Endothelial cell of umbilical vein (primary cell): Measurements from ENCODE around the gene NUDT17.

ENCODE experiments used
- CTCF ChIP-seq, 2 donors: IDR thresholded peaks; 1 replicate in 1 of 2; 2 replicates in 1 of 2; pipeline ENCODE4 v1.5.1; 2011; ENCODE audit warnings: low read length in 2 of 2, mild to moderate bottlenecking in 2 of 2, moderate library complexity in 2 of 2, control low read depth in 1 of 2, inconsistent platforms in 1 of 2, low read depth in 1 of 2; ENCODE audit not compliant: insufficient read depth in 1 of 2; ENCODE audit errors: extremely low read depth in 1 of 2
- EZH2 ChIP-seq: IDR thresholded peaks from 2 replicates; pipeline ENCODE4 v1.6.1; 2012; ENCODE audit warnings: borderline replicate concordance, low read depth, mild to moderate bottlenecking, moderate library complexity, low read length, inconsistent platforms; ENCODE audit not compliant: severe bottlenecking
- FOS ChIP-seq: IDR thresholded peaks from 2 replicates; pipeline ENCODE4 v1.6.1; 2011; ENCODE audit warnings: mild to moderate bottlenecking, low read length, moderate library complexity, borderline replicate concordance; ENCODE audit not compliant: insufficient read depth
- JUN ChIP-seq: IDR thresholded peaks from 2 replicates; pipeline ENCODE4 v1.6.1; 2011; ENCODE audit warnings: borderline replicate concordance, low read depth; ENCODE audit not compliant: insufficient read length, insufficient read depth
- MAX ChIP-seq: IDR thresholded peaks from 2 replicates; pipeline ENCODE4 v1.6.1; 2011; ENCODE audit not compliant: insufficient read depth, insufficient read length
- POLR2A ChIP-seq: IDR thresholded peaks from 2 replicates; pipeline ENCODE4 v1.6.1; 2012; ENCODE audit warnings: low read depth, mild to moderate bottlenecking, control low read depth, low read length
- POLR2AphosphoS5 ChIP-seq: IDR thresholded peaks from 2 replicates; pipeline ENCODE4 v1.6.1; 2012; ENCODE audit warnings: low read depth, mild to moderate bottlenecking, control low read depth, low read length, moderate library complexity; ENCODE audit not compliant: insufficient read depth

GRCh38 chr1:145895471-145895870 is 50.0 kb downstream of the NUDT17 start:
- TF ChIP-seq CTCF (IDR thresholded peaks at IDR 0.05; ENCODE audit: extremely low read depth in 1 of 2, insufficient read depth in 1 of 2, low read depth in 1 of 2, low read length in 2 of 2) = no peak
- no peak for TF ChIP-seq POLR2A
- TF ChIP-seq MAX = no peak
- TF ChIP-seq POLR2AphosphoS5 = no peak
- TF ChIP-seq EZH2 = no peak
- TF ChIP-seq JUN = no peak
- TF ChIP-seq FOS = no peak
